ENCODE results near the gene MSH3.

DNA sequence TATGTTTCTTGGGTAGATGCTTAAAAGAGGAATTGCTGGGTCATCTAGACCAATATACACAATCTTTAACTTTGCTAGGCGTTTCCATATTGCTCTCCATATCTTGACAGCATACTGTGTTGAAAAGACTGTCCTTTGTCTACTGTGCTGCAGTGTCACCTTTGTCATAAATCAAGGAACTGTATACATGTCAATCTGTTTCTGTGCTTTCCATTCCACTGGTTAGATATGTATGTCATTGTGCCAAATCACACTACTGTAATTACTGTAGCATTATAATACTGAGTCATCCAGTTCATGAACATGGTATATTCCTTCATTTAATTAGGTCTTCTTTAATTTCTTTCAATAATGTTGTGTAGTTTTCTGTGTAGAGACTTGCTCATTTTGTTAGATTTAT, 156.0 kb downstream of the MSH3 start:
- no peak for TF ChIP-seq CTCF (IDR thresholded peaks at IDR 0.05; ENCODE audit: low read length)
- TF ChIP-seq EZH2 (optimal IDR thresholded peaks at IDR 0.05; ENCODE audit: low read depth, low read length) = no peak
